K562 (cell line): Measurements from ENCODE around the gene MSANTD1.

Experiments
- CTCF ChIP-seq, 3 experiments: IDR thresholded peaks in 2 of 3; conservative IDR thresholded peaks in 1 of 3; 2 replicates each; pipeline ENCODE4 v1.5.1; 2011 to 2012; ENCODE audit warnings: low read length in 3 of 3, mild to moderate bottlenecking in 3 of 3, control low read depth in 2 of 3, improper control_type of control experiment in 1 of 3, inconsistent platforms in 1 of 3, low read depth in 1 of 3, mixed read lengths in 1 of 3, moderate library complexity in 1 of 3; ENCODE audit not compliant: insufficient read depth in 2 of 3
- NELFE ChIP-seq: IDR thresholded peaks from 2 replicates; pipeline ENCODE4 v1.6.1; 2011; ENCODE audit warnings: mild to moderate bottlenecking; ENCODE audit not compliant: insufficient read depth, insufficient read length
- POU5F1 ChIP-seq: fragments of 150-350 bp; IDR thresholded peaks from 2 replicates; pipeline ENCODE4 v1.6.1; 2014; ENCODE audit warnings: borderline replicate concordance, low read length, low read depth, mild to moderate bottlenecking; ENCODE audit not compliant: partially characterized antibody
- STAG1 ChIP-seq: sonication (generic); formaldehyde crosslinking; IDR thresholded peaks from 2 replicates; pipeline ENCODE4 v1.5.0; 2020; ENCODE audit warnings: missing genetic modification reagents, borderline replicate concordance
- U2AF2 ChIP-seq: fragments of 200-400 bp; formaldehyde crosslinking; optimal IDR thresholded peaks from 2 replicates; pipeline ENCODE3; 2017; ENCODE audit warnings: low read depth, mild to moderate bottlenecking, low read length
- ZKSCAN1 ChIP-seq: fragments of 150-350 bp; IDR thresholded peaks from 2 replicates; pipeline ENCODE4 v1.6.1; 2016; ENCODE audit warnings: low read depth, low read length
- ZNF121 ChIP-seq: sonication (generic); formaldehyde crosslinking; conservative IDR thresholded peaks from 2 replicates; pipeline ENCODE4 v1.8.0; 2022; ENCODE audit warnings: missing genetic modification reagents
- TF ChIP-seq, protein P1 (sequence below): sonication (generic); formaldehyde crosslinking; IDR thresholded peaks from 2 replicates; pipeline ENCODE4 v1.8.0; 2022; ENCODE audit warnings: mild to moderate bottlenecking, missing genetic modification reagents
- TF ChIP-seq, protein P2 (sequence below): fragments of 250-450 bp; sonication (Bioruptor Pico); IDR thresholded peaks from 2 replicates; pipeline ENCODE4 v1.4.0; 2020; ENCODE audit warnings: mild to moderate bottlenecking, moderate library complexity, borderline replicate concordance
- TF ChIP-seq, protein P3 (sequence below): fragments of 150-350 bp; conservative IDR thresholded peaks from 2 replicates; pipeline ENCODE4 v1.6.1; 2014; ENCODE audit warnings: low read length

- TF ChIP-seq CTCF (IDR thresholded peaks at IDR 0.05 in 2 of 3, conservative IDR thresholded peaks at IDR 0.05 in 1 of 3; ENCODE audit: insufficient read depth in 2 of 3, low read depth in 1 of 3, low read length in 3 of 3): no peak
- TF ChIP-seq, protein P1, sequence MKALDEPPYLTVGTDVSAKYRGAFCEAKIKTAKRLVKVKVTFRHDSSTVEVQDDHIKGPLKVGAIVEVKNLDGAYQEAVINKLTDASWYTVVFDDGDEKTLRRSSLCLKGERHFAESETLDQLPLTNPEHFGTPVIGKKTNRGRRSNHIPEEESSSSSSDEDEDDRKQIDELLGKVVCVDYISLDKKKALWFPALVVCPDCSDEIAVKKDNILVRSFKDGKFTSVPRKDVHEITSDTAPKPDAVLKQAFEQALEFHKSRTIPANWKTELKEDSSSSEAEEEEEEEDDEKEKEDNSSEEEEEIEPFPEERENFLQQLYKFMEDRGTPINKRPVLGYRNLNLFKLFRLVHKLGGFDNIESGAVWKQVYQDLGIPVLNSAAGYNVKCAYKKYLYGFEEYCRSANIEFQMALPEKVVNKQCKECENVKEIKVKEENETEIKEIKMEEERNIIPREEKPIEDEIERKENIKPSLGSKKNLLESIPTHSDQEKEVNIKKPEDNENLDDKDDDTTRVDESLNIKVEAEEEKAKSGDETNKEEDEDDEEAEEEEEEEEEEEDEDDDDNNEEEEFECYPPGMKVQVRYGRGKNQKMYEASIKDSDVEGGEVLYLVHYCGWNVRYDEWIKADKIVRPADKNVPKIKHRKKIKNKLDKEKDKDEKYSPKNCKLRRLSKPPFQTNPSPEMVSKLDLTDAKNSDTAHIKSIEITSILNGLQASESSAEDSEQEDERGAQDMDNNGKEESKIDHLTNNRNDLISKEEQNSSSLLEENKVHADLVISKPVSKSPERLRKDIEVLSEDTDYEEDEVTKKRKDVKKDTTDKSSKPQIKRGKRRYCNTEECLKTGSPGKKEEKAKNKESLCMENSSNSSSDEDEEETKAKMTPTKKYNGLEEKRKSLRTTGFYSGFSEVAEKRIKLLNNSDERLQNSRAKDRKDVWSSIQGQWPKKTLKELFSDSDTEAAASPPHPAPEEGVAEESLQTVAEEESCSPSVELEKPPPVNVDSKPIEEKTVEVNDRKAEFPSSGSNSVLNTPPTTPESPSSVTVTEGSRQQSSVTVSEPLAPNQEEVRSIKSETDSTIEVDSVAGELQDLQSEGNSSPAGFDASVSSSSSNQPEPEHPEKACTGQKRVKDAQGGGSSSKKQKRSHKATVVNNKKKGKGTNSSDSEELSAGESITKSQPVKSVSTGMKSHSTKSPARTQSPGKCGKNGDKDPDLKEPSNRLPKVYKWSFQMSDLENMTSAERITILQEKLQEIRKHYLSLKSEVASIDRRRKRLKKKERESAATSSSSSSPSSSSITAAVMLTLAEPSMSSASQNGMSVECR (CRISPR knock-in tag): no peak
- no peak for TF ChIP-seq POU5F1
- no peak for TF ChIP-seq ZKSCAN1
- TF ChIP-seq, protein P2, sequence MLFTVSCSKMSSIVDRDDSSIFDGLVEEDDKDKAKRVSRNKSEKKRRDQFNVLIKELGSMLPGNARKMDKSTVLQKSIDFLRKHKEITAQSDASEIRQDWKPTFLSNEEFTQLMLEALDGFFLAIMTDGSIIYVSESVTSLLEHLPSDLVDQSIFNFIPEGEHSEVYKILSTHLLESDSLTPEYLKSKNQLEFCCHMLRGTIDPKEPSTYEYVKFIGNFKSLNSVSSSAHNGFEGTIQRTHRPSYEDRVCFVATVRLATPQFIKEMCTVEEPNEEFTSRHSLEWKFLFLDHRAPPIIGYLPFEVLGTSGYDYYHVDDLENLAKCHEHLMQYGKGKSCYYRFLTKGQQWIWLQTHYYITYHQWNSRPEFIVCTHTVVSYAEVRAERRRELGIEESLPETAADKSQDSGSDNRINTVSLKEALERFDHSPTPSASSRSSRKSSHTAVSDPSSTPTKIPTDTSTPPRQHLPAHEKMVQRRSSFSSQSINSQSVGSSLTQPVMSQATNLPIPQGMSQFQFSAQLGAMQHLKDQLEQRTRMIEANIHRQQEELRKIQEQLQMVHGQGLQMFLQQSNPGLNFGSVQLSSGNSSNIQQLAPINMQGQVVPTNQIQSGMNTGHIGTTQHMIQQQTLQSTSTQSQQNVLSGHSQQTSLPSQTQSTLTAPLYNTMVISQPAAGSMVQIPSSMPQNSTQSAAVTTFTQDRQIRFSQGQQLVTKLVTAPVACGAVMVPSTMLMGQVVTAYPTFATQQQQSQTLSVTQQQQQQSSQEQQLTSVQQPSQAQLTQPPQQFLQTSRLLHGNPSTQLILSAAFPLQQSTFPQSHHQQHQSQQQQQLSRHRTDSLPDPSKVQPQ (CRISPR knock-in tag): no peak
- TF ChIP-seq ZNF121 (CRISPR knock-in tag): no peak
- no peak for TF ChIP-seq STAG1 (CRISPR knock-in tag)
- TF ChIP-seq, protein P3, sequence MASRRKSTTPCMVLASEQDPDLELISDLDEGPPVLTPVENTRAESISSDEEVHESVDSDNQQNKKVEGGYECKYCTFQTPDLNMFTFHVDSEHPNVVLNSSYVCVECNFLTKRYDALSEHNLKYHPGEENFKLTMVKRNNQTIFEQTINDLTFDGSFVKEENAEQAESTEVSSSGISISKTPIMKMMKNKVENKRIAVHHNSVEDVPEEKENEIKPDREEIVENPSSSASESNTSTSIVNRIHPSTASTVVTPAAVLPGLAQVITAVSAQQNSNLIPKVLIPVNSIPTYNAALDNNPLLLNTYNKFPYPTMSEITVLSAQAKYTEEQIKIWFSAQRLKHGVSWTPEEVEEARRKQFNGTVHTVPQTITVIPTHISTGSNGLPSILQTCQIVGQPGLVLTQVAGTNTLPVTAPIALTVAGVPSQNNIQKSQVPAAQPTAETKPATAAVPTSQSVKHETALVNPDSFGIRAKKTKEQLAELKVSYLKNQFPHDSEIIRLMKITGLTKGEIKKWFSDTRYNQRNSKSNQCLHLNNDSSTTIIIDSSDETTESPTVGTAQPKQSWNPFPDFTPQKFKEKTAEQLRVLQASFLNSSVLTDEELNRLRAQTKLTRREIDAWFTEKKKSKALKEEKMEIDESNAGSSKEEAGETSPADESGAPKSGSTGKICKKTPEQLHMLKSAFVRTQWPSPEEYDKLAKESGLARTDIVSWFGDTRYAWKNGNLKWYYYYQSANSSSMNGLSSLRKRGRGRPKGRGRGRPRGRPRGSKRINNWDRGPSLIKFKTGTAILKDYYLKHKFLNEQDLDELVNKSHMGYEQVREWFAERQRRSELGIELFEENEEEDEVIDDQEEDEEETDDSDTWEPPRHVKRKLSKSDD: no peak
- no peak for TF ChIP-seq U2AF2
- TF ChIP-seq NELFE: no peak
Measured at GRCh38 chr4:3294401-3295241, 45.7 kb downstream of the MSANTD1 start.
